HG03378 (cell line): ENCODE measurements around the gene ZDHHC19.
A peak's percentile ranks its signal among the peaks of the same experiment; 100 is the strongest.
"Not testable (repeated sequence)": the region's sequence is repeated elsewhere in the genome, so short reads cannot be mapped to it uniquely, and the experiment has no call there.

Experiments used
- ATAC-seq: cut with Tn5 transposase; IDR thresholded peaks from one replicate; pipeline ENCODE4 v1.9.1; 2021; ENCODE audit warnings: mild to moderate bottlenecking, moderate library complexity; ENCODE audit not compliant: unreplicated experiment

Gene ZDHHC19

GRCh38 chr3:196225763-196226364 is 14.7 kb upstream of the ZDHHC19 start:
- ATAC-seq: no peak

GRCh38 chr3:196225086-196225485 is 13.9 kb upstream of the ZDHHC19 start:
- ATAC-seq: no peak

- ATAC-seq: no peak
Observed at GRCh38 chr3:196222876-196223595, 11.8 kb upstream of the ZDHHC19 start.

GRCh38 chr3:196220991-196221390 is 9.8 kb upstream of the ZDHHC19 start:
- no peak for ATAC-seq

GRCh38 chr3:196220587-196220986 is 9.4 kb upstream of the ZDHHC19 start:
- ATAC-seq: no peak

GRCh38 chr3:196219970-196220311 is 8.7 kb upstream of the ZDHHC19 start:
- ATAC-seq: no peak

- peak; percentile 78 for ATAC-seq
Observed at GRCh38 chr3:196219194-196219969, 8.2 kb upstream of the ZDHHC19 start.

GRCh38 chr3:196218155-196218712 is 7.0 kb upstream of the ZDHHC19 start:
- no peak for ATAC-seq

- ATAC-seq: no peak
Observed at GRCh38 chr3:196217307-196218154, 6.3 kb upstream of the ZDHHC19 start.

- no peak for ATAC-seq
Observed at GRCh38 chr3:196216681-196217211, 5.5 kb upstream of the ZDHHC19 start.

GRCh38 chr3:196216089-196216564 is 4.9 kb upstream of the ZDHHC19 start, which contains the start of gene SLC51A:
Gene SLC51A (plus strand): TSS chr3:196216534. CDS start chr3:196216713, 179 bp downstream.
- ATAC-seq: no peak

GRCh38 chr3:196215493-196216020 is 4.4 kb upstream of the ZDHHC19 start:
- ATAC-seq: no peak

GRCh38 chr3:196214783-196215441 is 3.7 kb upstream of the ZDHHC19 start:
- no peak for ATAC-seq

- ATAC-seq: not testable (repeated sequence)
Observed at GRCh38 chr3:196209944-196210672, 1.1 kb downstream of the ZDHHC19 start.

- no peak for ATAC-seq
Observed at GRCh38 chr3:196208942-196209695, 2.1 kb downstream of the ZDHHC19 start.

- no peak for ATAC-seq
Observed at GRCh38 chr3:196207833-196208607, 3.2 kb downstream of the ZDHHC19 start.

GRCh38 chr3:196207159-196207832 is 3.9 kb downstream of the ZDHHC19 start:
- ATAC-seq: no peak
